HG02852 (cell line): ENCODE data around the gene KLHL24.
"Not testable (repeated sequence)": the region's sequence is repeated elsewhere in the genome, so short reads cannot be mapped to it uniquely, and the experiment has no call there.

Source experiments
- ATAC-seq: cut with Tn5 transposase; IDR thresholded peaks from one replicate; pipeline ENCODE4 v1.9.1; 2021; ENCODE audit warnings: mild to moderate bottlenecking, moderate library complexity; ENCODE audit not compliant: unreplicated experiment

Gene KLHL24

DNA sequence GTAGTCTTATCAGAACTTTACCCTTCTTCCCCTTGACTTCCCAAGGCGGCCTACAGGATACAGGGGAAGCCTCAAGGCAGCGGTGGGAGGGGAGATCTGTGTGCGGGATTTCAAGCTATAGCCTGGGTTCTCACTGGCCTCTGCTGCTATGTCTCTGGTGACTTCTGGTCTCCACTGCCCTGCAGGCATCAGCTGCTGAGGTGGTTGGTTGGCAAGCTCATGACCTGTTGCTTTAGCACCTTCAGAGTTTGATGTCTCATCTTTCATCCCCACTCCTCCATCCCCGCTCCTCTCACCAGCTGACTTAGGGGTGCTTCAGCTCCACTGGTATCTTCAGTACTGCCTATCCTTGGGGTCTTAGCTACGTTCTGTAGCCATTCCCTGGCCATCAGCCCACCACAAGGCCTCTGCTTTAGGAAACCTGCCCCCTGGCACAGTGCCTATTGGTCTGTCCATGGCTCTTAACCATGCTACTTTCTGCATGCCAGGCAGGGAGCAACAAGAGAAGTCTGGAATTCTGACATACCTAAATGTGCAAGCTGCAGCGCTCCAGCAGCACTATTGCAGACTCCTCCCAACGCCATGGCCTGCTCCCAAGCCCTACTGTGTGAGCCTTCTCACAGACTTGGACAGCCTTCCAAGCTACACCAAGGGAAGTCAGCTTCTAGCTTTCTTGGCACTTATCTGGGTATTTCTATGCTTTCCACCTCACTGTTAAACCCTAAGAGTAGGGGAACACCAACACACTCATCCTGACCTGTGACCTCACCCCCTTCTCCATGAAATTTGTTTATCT lies 60.3 kb downstream of the KLHL24 start:
- ATAC-seq: no peak

DNA sequence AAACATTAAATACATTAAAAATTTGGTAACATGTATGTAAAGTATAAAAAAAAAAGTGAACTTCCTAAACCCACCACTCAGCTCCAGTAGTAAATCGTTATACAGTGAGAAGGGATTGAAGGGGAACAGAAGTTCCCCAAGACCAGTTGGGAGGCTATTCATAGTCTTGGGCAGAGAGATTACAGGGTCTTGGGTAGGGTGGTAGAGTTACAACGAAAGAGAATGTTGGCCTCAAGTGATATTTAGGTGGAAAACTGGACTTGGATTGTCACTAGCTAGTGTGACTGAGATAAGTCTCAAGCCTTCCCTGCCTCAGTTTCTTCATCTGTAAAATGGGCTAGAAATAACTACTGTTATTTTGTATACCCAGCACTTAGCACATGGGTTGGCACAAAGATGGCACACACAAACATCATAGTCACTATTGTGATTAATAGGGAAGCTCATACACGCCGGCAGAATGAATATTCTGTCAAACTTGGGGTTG lies 61.7 kb downstream of the KLHL24 start:
- ATAC-seq: no peak

DNA sequence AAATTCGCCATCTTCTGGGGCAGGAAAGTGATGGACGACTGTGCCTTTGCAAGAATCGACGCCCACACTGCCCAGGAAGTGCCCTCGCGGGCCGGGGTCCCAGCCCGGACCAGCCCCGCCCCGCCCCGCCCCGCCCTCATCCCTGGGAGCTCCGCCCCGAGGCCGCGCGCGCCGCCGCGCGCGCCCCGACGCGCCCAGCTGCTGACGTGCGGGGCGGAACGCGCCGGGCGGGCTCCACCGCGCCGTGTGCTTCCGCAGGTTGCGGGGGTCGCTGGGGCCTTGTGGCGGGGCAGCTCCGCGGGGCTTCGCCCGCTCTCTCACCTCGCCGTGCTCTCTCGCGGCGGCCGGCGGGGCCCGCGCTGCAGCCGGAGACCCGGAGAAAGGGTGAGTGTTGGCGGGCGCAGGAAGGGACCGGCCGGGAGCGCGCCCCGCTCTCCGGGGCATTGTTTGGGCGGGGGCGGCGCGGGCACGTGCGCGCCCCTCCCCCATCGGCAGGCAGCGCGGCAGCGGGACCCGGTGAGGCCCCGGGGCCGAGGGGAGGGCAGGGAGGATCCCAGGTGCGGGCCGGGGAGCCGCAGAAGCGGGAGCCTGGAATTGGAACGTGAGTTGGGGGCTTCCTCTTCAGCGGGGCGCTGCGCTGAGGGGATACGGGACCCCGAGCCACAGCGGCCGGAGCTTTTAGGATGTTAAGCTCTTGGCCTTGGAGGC lies 62.3 kb downstream of the KLHL24 start, which contains the start of gene YEATS2:
YEATS2 (plus strand) TSS at position 188 of the 708 bp plus-strand sequence. CDS start 17,366 bp downstream, outside the sequence.
- ATAC-seq: peak; percentile 86

DNA sequence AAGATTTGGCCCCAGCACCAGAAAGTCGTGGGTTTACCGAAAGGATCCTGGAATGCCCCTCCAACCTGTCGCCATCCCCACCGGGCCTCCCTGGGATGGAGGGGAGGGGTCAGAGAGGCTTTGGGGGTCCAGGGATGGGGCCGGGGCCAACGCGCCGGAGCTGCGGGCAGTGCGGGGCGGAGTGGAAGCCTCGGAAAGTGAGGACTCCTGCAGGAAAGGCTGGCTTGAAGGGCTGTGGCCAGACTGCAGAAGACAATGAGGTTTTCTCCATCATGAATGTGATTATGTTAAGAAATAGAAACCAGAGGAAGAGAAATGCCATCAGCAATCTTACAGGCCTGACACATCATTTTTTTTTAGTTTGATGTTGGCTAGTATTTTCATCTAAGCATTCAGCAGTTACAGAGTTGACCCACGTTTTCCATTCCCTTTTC lies 62.9 kb downstream of the KLHL24 start:
- peak; percentile 28 for ATAC-seq

DNA sequence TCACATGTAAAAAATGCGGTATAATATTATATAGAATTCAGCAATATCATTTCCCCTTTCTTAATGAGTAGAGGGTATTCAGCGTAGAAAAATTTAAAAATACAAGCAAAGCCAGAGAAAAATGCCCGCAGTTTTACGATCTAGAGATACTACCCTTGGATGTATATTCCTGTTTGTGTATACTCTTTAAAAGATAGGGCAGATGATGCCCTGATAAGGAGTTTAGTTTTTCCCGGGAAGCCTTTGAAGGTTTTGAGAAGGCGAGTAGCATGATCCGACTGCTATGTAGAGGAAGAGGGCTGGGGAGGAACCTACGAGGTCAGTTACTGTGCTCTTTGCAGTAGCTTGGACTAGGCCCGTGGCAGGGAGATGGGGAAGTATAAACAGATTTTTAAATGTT lies 63.3 kb downstream of the KLHL24 start:
- no peak for ATAC-seq

DNA sequence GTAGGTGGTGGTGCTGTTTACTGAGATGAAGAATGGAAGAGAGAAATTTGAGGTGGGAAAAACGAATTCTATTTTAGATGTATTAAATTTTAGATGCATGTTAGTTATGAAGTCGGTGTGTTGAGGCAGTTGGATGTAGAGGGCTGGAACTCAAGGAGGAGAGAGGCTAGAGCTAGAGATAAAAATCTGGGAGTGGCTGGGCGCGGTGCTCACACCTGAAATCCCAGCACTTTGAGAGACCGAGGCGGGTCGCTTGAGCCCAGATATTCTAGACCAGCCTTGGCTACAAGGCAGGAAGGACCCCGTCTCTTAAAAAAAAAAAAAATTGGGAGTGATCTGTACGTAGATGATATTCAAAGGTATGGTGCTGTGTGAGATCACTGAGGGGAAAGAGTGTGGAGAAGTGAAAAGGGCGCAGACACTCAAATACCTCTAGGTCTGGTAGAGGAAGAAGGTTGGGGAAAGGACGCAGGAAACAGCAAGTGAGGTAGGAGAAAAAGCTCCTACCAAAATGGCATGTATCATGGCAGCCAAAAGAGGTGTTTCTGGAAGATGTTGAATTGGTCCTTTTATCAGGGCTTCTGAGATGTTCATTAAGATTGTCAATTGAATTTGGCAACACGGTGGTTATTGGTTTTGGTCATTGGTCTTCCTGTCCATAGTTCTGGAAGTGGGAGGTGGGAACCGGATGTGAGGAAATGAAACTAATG lies 64.0 kb downstream of the KLHL24 start:
- ATAC-seq: no peak

DNA sequence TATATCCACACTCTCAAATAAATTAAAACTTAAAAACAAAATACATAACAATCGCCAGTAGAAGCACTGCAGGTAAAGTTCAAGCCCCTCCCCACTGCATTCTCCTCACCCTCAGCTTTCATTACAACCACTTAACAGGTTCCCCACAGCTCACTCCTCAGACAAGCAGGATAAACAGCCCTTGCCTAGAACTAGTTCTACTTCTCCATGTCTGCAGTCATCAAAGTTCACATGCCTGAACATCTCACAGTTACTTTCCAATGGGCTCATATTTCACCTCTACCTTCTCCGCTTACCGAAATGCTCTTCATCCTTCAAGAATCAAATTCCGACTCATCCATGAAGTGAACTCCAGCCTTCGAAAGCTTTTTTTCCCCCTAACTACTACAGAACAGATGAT lies 66.3 kb downstream of the KLHL24 start:
- no peak for ATAC-seq

DNA sequence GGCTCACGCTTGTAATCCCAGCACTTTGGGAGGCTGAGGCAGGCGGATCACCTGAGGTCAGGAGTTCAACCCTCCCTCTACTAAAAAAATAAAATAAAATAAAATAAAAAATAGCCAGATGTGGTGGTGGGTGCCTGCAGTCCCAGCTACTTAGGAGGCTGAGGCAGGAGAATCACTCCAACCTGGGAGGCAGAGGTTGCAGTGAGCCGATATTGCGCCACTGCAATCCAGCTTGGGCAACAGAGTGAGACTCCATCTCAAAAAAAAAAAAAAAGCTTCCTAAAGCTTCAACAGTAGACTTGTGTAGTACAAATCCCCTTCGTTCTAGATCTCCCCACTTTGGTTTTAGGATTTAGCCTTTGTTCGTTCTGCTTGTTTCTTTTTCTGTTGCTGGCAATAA lies 68.5 kb downstream of the KLHL24 start:
- not testable (repeated sequence) for ATAC-seq

DNA sequence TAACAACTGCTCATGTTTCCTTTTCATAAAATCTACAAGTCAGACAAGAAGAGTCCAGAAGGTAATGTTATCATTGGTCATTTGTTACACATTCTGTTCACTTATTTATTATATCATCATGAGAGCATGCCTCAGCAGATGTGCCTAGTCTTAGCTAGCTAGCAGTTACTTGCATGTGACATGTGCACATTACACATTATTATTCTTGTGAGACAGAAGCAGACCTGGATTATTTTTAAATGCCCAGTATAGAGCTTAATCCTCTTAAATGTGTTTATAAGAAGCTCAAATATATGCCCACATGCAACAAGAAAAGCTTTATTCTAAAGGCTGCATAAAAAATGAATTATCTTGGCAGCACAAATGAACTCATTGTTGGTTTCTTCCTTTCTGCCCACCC lies 74.8 kb downstream of the KLHL24 start:
- no peak for ATAC-seq

DNA sequence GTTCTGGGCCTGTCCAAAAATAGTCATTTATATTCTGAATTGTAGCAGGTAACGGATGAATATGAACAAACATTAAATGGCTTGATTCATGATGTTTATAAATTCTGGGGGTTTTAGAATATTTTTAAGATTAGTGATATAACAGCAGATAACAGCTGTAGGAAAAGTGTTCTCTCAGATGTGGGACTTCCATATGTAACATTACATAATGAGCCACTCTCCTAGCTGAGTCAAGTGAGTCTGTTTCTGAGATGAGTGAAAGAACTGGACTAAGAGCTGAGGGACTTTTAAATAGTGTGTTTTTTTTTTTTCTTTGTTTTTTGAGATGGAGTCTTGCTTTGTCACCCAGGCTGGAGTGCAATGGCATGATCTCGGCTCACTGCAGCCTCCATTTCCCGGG lies 76.1 kb downstream of the KLHL24 start:
- no peak for ATAC-seq

DNA sequence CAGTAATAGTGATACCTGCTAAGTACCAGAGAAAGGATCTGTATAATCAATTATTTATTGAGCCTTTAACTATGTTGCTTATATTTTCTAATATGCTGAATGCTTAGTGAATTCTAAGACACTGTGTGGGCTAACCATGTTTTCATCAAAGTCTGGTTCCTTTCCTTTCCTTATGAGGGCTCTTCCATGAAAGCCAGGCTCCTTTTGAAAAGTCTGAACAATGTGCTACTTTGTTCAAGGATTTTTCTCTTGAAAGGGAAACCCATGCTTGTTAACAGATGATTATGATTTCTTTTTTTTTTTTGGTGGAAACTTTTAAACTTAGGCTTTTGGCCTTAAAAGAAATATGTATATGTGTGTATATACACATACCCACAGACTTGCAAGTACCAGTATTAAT lies 79.2 kb downstream of the KLHL24 start:
- no peak for ATAC-seq

DNA sequence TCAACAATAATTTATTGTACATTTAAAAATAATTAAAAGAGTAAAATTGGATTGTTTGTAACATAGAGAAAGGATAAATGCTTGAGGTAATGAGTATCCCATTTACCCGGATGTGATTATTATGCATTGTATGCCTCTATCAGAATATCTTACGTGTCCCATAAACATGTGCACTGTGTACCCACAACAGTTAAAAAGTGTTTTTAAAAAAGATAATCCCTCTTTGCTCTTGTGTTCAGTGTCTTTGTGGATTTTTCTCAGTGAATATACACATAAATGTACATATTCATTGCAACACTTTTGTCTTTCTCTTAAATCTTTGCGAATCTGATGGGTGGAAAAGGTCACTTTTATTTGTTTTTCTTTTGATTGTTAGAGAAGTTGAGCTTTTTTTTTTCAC lies 82.6 kb downstream of the KLHL24 start:
- no peak for ATAC-seq

DNA sequence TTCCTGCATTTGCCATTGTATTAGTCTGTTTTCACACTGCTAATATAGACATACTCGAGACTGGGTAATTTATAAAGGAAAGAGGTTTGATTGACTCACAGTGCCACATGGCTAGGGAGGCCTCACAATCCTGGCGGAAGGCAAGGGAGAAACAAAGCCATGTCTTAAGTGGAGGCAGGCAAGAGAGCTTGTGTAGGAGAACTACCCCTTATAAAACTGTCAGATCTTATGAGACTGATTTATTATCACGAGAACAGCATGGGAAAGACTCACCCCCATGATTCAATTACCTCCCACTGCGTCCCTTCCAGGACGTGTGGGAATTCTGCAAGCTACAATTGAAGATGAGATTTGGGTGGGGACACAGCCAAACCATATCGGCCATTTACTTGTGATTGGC lies 90.0 kb downstream of the KLHL24 start:
- no peak for ATAC-seq

DNA sequence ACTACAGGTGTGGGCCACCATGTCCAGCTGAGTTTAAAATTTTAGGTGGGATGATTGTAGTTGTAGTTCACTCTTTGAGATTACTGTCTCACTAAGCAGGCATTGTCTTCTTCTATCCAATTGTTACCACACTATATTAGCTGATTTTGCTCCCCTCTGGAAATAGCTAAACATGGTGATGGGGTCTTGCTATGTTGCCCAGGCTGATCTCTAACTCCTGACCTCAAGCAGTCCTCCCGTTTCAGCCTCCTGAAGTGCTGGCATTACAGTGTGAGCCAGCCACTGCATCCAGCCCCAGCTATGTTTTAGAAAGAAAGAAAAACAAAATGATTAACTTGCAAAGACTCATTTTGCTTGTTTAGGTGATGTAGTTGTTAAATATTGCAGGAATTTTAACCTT lies 92.8 kb downstream of the KLHL24 start:
- no peak for ATAC-seq

DNA sequence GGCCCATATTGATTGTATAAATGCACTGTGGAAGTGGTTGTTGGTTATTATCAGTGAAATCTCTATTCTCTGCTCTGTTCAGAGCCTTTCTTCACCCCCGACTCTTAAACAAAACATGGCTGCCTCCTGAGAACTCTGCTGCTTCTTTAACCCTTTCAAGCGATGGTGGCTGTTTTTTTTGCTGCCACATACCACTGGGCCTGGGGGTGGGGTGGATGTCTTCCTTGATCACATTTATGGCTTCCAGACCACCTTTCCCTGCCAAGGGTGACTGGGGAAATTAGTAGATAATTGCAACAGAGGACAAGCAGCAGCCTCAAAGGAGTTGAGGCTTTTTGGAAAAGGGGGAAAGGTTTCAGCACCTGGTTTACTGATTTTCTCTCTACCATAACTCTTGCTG lies 94.9 kb downstream of the KLHL24 start:
- no peak for ATAC-seq

DNA sequence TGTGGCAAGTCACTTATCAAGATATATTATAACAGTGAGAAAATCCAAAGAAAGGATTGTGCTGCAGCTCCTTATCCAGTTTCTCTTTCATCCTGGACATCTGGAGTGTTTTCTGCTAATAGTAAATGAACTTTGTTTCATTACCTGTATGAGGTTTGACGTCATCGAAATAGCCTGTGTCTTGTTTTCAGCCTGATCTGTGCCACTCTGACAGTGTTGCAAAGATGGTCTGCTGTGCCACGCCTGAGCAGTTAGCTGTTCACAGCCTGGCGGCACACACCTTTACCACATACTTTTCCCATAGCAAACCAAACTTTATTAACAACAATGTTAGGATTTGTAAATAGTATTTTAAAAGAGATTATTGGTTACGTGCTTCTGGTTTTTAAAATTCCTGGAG lies 96.2 kb downstream of the KLHL24 start:
- ATAC-seq: no peak

DNA sequence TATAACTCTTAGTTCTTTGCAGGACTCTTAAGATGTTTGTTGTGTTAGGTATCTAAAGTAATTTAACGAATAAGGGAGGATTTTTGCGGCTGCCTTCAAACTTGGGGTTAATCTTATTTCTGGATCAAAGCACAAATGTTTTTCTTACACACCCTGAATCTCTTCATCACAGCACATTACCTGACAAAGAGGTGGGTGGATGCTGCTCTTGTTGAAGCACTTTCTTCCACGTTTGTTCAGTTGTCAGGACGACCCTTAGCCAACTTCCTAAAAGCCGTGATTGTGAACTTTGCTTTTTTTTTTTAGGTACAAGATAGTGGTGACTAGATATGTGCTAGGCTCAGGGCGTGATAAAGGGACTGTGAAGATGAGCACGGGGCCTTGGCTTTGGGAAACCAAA lies 98.1 kb downstream of the KLHL24 start:
- ATAC-seq: no peak
